Stimulated activated CD8-positive, alpha-beta memory T cell treated with anti-CD3 and anti-CD28 coated beads, Interleukin-15, amount 100 ng/mL, for 1 hour (primary cell): ENCODE measurements around the gene CREB5.

Experiments
- DNase-seq: peaks from one replicate; pipeline ENCODE4 v3.0.0-alpha.2; 2020; ENCODE audit warnings: low read depth

Gene CREB5

GRCh38 chr7:28435152-28435551 is 22.8 kb downstream of the CREB5 start:
- DNase-seq: no peak

GRCh38 chr7:28435732-28436378 is 23.5 kb downstream of the CREB5 start:
- DNase-seq: no peak

GRCh38 chr7:28440055-28440601 is 27.8 kb downstream of the CREB5 start:
- DNase-seq: no peak

- DNase-seq: no peak
Observed at GRCh38 chr7:28442540-28443420, 30.5 kb downstream of the CREB5 start.

- no peak for DNase-seq
Observed at GRCh38 chr7:28446131-28446530, 33.8 kb downstream of the CREB5 start.

GRCh38 chr7:28447071-28447470 is 34.8 kb downstream of the CREB5 start:
- DNase-seq: no peak

GRCh38 chr7:28448708-28449107 is 36.4 kb downstream of the CREB5 start:
- DNase-seq: no peak

GRCh38 chr7:28452681-28453080 is 40.4 kb downstream of the CREB5 start:
- DNase-seq: no peak

- no peak for DNase-seq
Observed at GRCh38 chr7:28455486-28455885, 43.2 kb downstream of the CREB5 start.

- DNase-seq: no peak
Observed at GRCh38 chr7:28456044-28456443, 43.7 kb downstream of the CREB5 start.

- DNase-seq: no peak
Observed at GRCh38 chr7:28458732-28459131, 46.4 kb downstream of the CREB5 start.

GRCh38 chr7:28459306-28459705 is 47.0 kb downstream of the CREB5 start:
- no peak for DNase-seq

- DNase-seq: no peak
Observed at GRCh38 chr7:28465697-28466096, 53.4 kb downstream of the CREB5 start.

- no peak for DNase-seq
Observed at GRCh38 chr7:28466341-28466740, 54.0 kb downstream of the CREB5 start.

GRCh38 chr7:28466885-28467284 is 54.6 kb downstream of the CREB5 start:
- DNase-seq: no peak

- no peak for DNase-seq
Observed at GRCh38 chr7:28469562-28469961, 57.2 kb downstream of the CREB5 start.

GRCh38 chr7:28470344-28470743 is 58.0 kb downstream of the CREB5 start:
- DNase-seq: no peak

GRCh38 chr7:28472332-28472731 is 60.0 kb downstream of the CREB5 start:
- no peak for DNase-seq

- DNase-seq: no peak
Observed at GRCh38 chr7:28473571-28474281, 61.4 kb downstream of the CREB5 start.

GRCh38 chr7:28474282-28474638 is 61.9 kb downstream of the CREB5 start:
- no peak for DNase-seq

- DNase-seq: no peak
Observed at GRCh38 chr7:28474640-28475039, 62.3 kb downstream of the CREB5 start.

GRCh38 chr7:28477041-28477442 is 64.7 kb downstream of the CREB5 start:
- no peak for DNase-seq

GRCh38 chr7:28478656-28479055 is 66.3 kb downstream of the CREB5 start:
- DNase-seq: no peak
